SK-N-SH treated with all-trans-retinoic acid at 6 μM for 48 hours (cell line): ENCODE data around the gene FEN1.

Experiments
- ATAC-seq: fragments of 200-7000 bp; cut with Tn5 transposase; 3 replicates; pipeline ENCODE4 v1.9.1; 2020; ENCODE audit warnings: mild to moderate bottlenecking, moderate library complexity
- BACH2 ChIP-seq: fragments of 250-450 bp; sonication (Bioruptor Pico); IDR thresholded peaks from 2 replicates; pipeline ENCODE4 v1.9.0; 2021; ENCODE audit warnings: mild to moderate bottlenecking, borderline replicate concordance
- CSDC2 ChIP-seq: fragments of 250-450 bp; sonication (Bioruptor Pico); IDR thresholded peaks from 2 replicates; pipeline ENCODE4 v1.5.0; 2020; ENCODE audit warnings: mild to moderate bottlenecking, moderate library complexity
- ESRRG ChIP-seq: fragments of 250-450 bp; sonication (Bioruptor Pico); IDR thresholded peaks from 2 replicates; pipeline ENCODE4 v1.6.1; 2021; ENCODE audit warnings: mild to moderate bottlenecking
- GLIS3 ChIP-seq: fragments of 250-450 bp; sonication (Bioruptor Pico); IDR thresholded peaks from 2 replicates; pipeline ENCODE4 v1.5.0; 2020; ENCODE audit warnings: mild to moderate bottlenecking, moderate library complexity
- ISL1 ChIP-seq: fragments of 250-450 bp; sonication (Bioruptor Pico); IDR thresholded peaks from 2 replicates; pipeline ENCODE4 v2.1.2; 2022; ENCODE audit warnings: mild to moderate bottlenecking, moderate library complexity
- OSR1 ChIP-seq: fragments of 250-450 bp; sonication (Bioruptor Pico); IDR thresholded peaks from 2 replicates; pipeline ENCODE4 v1.8.0; 2022; ENCODE audit warnings: moderate library complexity, mild to moderate bottlenecking, inconsistent platforms
- PPARA ChIP-seq: fragments of 250-450 bp; sonication (Bioruptor Pico); IDR thresholded peaks from 2 replicates; pipeline ENCODE4 v1.5.0; 2020; ENCODE audit warnings: mild to moderate bottlenecking, borderline replicate concordance
- RARB ChIP-seq: fragments of 250-450 bp; sonication (Bioruptor Pico); IDR thresholded peaks from 2 replicates; pipeline ENCODE4 v1.8.0; 2021; ENCODE audit warnings: mild to moderate bottlenecking, moderate library complexity
- SNAI2 ChIP-seq: fragments of 250-450 bp; sonication (Bioruptor Pico); IDR thresholded peaks from 2 replicates; pipeline ENCODE4 v1.5.0; 2020; ENCODE audit warnings: mild to moderate bottlenecking, moderate library complexity
- TCF4 ChIP-seq: fragments of 250-450 bp; sonication (Bioruptor Pico); IDR thresholded peaks from 2 replicates; pipeline ENCODE4 v1.8.0; 2021; ENCODE audit warnings: mild to moderate bottlenecking, moderate library complexity, borderline replicate concordance
- ZFP3 ChIP-seq: fragments of 250-450 bp; sonication (Bioruptor Pico); IDR thresholded peaks from 2 replicates; pipeline ENCODE4 v1.5.0; 2020; ENCODE audit warnings: mild to moderate bottlenecking, moderate library complexity
- ZNF565 ChIP-seq: fragments of 450-650 bp; formaldehyde crosslinking; conservative IDR thresholded peaks from 2 replicates; pipeline ENCODE4 v1.5.0; 2020; ENCODE audit warnings: low read depth, mild to moderate bottlenecking, moderate library complexity
- ZNF70 ChIP-seq: fragments of 450-650 bp; formaldehyde crosslinking; IDR thresholded peaks from 2 replicates; pipeline ENCODE4 v1.5.0; 2020; ENCODE audit warnings: mild to moderate bottlenecking, moderate library complexity
- ZNF8 ChIP-seq: fragments of 450-650 bp; formaldehyde crosslinking; IDR thresholded peaks from 2 replicates; pipeline ENCODE4 v1.5.0; 2020; ENCODE audit warnings: mild to moderate bottlenecking, moderate library complexity
- TF ChIP-seq, protein P1 (sequence below): fragments of 250-450 bp; sonication (Bioruptor Pico); IDR thresholded peaks from 2 replicates; pipeline ENCODE4 v1.8.0; 2020; ENCODE audit warnings: mild to moderate bottlenecking, moderate library complexity, borderline replicate concordance
- TF ChIP-seq, protein P2 (sequence below): fragments of 250-450 bp; sonication (Bioruptor Pico); IDR thresholded peaks from 2 replicates; pipeline ENCODE4 v1.5.0; 2020; ENCODE audit warnings: mild to moderate bottlenecking, moderate library complexity
- TF ChIP-seq, protein P3 (sequence below): fragments of 250-450 bp; sonication (Bioruptor Pico); IDR thresholded peaks from 2 replicates; pipeline ENCODE4 v1.8.0; 2021; ENCODE audit warnings: low read depth, mild to moderate bottlenecking, moderate library complexity, borderline replicate concordance
- TF ChIP-seq, protein P4 (sequence below): fragments of 250-450 bp; sonication (Bioruptor Pico); IDR thresholded peaks from 2 replicates; pipeline ENCODE4 v1.5.1; 2020; ENCODE audit warnings: low read depth, mild to moderate bottlenecking, moderate library complexity

Gene FEN1

DNA sequence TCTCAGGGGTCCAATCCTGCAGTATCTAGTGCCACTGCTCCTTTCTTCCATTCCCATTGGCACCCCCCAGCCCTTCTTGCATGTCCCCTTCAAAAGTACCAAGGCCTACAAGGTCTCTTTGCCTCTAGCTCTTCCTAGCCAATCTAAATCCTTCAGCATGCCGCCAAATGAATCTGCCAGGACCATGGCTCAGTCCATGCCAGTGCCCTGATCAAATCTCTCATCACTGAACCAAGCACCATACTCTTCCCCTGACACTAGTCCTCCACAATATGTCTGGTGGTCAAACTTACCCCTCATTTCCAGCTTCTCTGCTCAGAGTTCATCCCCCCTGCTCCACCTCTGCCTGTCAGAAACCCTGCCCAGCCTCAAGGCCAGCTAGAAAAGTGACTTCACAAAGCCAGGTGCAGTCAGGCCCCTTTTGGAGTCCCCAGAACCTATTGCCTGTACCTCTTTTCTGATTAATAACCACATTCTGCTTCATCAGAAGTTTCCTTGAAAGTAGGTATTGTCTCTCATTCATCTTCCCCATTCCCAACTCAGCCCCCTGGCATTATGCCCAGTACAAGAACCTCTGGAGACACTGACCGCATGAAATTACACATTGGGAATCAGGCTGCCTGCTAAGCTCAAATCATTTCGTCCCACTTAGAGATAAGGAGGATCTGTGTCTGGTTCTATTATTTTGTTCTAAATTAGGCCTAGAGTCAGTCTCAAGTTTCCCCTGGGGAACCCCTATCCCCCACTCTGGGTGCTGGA is 11.4 kb downstream of the FEN1 start (continued):
- TF ChIP-seq ZFP3 (CRISPR knock-in tag) (no peak), GLIS3 (CRISPR knock-in tag) (no peak)

DNA sequence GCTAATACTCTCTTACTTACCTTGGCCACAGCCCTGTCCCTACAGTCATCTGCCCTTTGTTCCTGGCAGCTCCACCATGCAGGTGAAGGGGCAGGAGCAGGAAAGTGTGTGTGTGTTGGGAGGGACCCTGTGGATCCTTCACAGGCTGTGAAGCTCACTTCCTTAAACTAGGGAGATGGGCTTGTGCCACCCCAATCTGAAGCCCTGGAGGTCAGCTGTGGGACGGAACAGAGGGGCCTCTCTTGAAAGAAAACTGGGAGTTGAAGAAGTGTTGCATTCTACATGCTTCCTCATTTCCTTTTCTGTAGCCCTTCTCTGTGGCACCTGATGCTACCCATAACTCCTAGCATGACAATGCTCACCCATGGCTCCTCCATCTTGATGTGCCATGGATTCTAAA is 12.4 kb downstream of the FEN1 start:
- no peak for ATAC-seq
- TF ChIP-seq GLIS3 (CRISPR knock-in tag) (no peak), ZNF70 (CRISPR knock-in tag) (no peak), ZFP3 (CRISPR knock-in tag) (no peak), ESRRG (CRISPR knock-in tag) (no peak), OSR1 (CRISPR knock-in tag) (no peak), ZNF565 (CRISPR knock-in tag) (no peak), SNAI2 (CRISPR knock-in tag) (no peak), ISL1 (CRISPR knock-in tag) (no peak), CSDC2 (CRISPR knock-in tag) (no peak), PPARA (CRISPR knock-in tag) (no peak), RARB (CRISPR knock-in tag) (no peak), BACH2 (CRISPR knock-in tag) (no peak), ZNF8 (CRISPR knock-in tag) (no peak)
- TF ChIP-seq, protein P1, sequence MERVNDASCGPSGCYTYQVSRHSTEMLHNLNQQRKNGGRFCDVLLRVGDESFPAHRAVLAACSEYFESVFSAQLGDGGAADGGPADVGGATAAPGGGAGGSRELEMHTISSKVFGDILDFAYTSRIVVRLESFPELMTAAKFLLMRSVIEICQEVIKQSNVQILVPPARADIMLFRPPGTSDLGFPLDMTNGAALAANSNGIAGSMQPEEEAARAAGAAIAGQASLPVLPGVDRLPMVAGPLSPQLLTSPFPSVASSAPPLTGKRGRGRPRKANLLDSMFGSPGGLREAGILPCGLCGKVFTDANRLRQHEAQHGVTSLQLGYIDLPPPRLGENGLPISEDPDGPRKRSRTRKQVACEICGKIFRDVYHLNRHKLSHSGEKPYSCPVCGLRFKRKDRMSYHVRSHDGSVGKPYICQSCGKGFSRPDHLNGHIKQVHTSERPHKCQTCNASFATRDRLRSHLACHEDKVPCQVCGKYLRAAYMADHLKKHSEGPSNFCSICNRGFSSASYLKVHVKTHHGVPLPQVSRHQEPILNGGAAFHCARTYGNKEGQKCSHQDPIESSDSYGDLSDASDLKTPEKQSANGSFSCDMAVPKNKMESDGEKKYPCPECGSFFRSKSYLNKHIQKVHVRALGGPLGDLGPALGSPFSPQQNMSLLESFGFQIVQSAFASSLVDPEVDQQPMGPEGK (CRISPR knock-in tag) = no peak
- TF ChIP-seq, protein P2, sequence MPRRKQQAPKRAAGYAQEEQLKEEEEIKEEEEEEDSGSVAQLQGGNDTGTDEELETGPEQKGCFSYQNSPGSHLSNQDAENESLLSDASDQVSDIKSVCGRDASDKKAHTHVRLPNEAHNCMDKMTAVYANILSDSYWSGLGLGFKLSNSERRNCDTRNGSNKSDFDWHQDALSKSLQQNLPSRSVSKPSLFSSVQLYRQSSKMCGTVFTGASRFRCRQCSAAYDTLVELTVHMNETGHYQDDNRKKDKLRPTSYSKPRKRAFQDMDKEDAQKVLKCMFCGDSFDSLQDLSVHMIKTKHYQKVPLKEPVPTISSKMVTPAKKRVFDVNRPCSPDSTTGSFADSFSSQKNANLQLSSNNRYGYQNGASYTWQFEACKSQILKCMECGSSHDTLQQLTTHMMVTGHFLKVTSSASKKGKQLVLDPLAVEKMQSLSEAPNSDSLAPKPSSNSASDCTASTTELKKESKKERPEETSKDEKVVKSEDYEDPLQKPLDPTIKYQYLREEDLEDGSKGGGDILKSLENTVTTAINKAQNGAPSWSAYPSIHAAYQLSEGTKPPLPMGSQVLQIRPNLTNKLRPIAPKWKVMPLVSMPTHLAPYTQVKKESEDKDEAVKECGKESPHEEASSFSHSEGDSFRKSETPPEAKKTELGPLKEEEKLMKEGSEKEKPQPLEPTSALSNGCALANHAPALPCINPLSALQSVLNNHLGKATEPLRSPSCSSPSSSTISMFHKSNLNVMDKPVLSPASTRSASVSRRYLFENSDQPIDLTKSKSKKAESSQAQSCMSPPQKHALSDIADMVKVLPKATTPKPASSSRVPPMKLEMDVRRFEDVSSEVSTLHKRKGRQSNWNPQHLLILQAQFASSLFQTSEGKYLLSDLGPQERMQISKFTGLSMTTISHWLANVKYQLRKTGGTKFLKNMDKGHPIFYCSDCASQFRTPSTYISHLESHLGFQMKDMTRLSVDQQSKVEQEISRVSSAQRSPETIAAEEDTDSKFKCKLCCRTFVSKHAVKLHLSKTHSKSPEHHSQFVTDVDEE (CRISPR knock-in tag) = no peak
- TF ChIP-seq, protein P3, sequence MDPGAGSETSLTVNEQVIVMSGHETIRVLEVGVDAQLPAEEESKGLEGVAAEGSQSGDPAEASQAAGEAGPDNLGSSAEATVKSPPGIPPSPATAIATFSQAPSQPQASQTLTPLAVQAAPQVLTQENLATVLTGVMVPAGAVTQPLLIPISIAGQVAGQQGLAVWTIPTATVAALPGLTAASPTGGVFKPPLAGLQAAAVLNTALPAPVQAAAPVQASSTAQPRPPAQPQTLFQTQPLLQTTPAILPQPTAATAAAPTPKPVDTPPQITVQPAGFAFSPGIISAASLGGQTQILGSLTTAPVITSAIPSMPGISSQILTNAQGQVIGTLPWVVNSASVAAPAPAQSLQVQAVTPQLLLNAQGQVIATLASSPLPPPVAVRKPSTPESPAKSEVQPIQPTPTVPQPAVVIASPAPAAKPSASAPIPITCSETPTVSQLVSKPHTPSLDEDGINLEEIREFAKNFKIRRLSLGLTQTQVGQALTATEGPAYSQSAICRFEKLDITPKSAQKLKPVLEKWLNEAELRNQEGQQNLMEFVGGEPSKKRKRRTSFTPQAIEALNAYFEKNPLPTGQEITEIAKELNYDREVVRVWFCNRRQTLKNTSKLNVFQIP = no peak
- TF ChIP-seq, protein P4, sequence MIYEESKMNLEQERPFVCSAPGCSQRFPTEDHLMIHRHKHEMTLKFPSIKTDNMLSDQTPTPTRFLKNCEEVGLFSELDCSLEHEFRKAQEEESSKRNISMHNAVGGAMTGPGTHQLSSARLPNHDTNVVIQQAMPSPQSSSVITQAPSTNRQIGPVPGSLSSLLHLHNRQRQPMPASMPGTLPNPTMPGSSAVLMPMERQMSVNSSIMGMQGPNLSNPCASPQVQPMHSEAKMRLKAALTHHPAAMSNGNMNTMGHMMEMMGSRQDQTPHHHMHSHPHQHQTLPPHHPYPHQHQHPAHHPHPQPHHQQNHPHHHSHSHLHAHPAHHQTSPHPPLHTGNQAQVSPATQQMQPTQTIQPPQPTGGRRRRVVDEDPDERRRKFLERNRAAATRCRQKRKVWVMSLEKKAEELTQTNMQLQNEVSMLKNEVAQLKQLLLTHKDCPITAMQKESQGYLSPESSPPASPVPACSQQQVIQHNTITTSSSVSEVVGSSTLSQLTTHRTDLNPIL = no peak
- TF ChIP-seq, all 23 proteins: peak for 0

DNA sequence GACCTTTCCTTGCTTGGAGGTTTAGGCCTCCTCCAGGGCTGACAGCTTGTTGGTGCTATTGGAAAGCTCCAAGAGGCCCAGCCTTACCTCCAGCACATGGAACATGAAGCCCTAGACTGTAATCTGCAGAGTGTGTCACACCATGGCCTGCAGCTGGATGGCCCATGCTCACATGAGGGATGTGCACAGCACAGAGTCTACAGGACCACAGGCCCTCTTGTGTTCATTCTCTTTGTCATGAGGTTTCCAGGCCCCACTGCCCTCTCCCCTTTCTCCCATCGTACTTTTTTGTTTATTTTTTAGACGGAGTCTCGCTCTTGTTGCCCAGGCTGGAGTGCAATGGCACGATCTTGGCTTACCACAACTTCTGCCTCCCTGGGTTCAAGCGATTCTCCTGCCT is 14.1 kb downstream of the FEN1 start:
- no peak for ATAC-seq

DNA sequence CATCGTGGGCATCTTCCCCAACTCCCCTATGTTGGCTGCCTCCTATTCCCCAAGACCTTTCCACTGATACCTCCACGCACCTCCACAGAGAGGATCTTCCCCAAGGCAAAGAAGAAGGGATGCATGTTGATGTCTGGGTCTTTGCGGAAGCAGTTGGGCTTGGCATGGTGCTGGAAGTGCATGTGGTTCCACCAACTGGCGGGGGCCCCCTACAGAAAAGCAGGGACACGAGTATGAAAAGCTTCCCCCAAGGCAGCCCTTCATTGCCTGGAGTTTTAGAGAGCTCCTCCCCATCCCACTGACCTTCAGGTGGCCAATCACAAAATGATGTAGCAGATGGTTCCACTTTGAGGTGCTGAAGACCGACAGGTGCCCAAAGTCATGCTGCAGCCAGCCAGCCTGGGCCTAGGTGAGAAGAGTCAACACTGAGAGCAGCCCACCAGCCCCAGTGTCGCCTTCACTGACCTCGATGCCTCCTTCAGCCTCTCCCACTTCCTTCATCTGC is 18.0 kb downstream of the FEN1 start:
- no peak for TF ChIP-seq ZNF70 (CRISPR knock-in tag)
- TF ChIP-seq, all 23 proteins: peak for 0

More for the DNA sequence above, 14.1 kb downstream of the FEN1 start:
- TF ChIP-seq GLIS3 (CRISPR knock-in tag) = no peak

DNA sequence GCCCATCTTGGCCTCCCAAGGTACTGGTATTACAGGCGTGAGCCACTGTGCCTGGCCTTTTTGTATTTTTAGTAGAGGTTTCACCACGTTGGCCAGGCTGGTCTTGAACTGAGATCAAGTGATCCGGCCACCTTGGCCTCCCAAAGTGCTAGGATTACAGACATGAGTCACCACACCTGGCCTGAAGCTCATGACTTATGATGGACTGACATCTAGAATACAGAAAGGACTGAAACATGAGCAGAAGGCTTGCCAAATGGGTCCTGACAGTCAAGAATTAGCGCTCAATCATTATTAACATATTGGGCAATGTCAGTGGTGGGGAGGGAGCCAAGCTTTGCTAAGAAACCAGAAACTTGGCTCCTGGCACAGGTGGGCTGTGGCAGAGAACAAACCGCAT is 19.1 kb downstream of the FEN1 start:
- TF ChIP-seq BACH2 (CRISPR knock-in tag) (no peak), TCF4 (CRISPR knock-in tag) (no peak), ZFP3 (CRISPR knock-in tag) (no peak)
- ATAC-seq = no peak

More for the DNA sequence above, 18.0 kb downstream of the FEN1 start:
- ATAC-seq = no peak
